Measurements from ENCODE around the gene ZNF598.
"Not testable (repeated sequence)": the region's sequence is repeated elsewhere in the genome, so short reads cannot be mapped to it uniquely, and the experiment has no call there.

The ZNF598 gene

GRCh38 chr16:1958143-1958491 lies 51.5 kb downstream of the ZNF598 start:
- DNase-seq (ENCODE audit: low read depth): not testable (repeated sequence)

- DNase-seq (ENCODE audit: low read depth): not testable (repeated sequence)
Observed at GRCh38 chr16:1957434-1958142, 52.0 kb downstream of the ZNF598 start.

- no peak for DNase-seq (ENCODE audit: low read depth)
Observed at GRCh38 chr16:1953734-1954133, 55.9 kb downstream of the ZNF598 start.

- no peak for DNase-seq (ENCODE audit: low read depth)
Observed at GRCh38 chr16:1950559-1950958, 59.1 kb downstream of the ZNF598 start.

- no peak for DNase-seq (ENCODE audit: low read depth)
Observed at GRCh38 chr16:1950047-1950446, 59.6 kb downstream of the ZNF598 start.

- DNase-seq (ENCODE audit: low read depth): no peak
Observed at GRCh38 chr16:1949507-1949906, 60.1 kb downstream of the ZNF598 start.
